Umbilical cord (tissue), 2 donors: ENCODE measurements around the gene EPC1. TPM values are rescaled to one million over a fixed set of nuclear protein-coding genes. Genes with fewer than 3 reads are reported as not detected.
"Not testable (repeated sequence)": the region's sequence is repeated elsewhere in the genome, so short reads cannot be mapped to it uniquely, and the experiment has no call there.

Experiments used
- DNase-seq: peaks from one replicate; pipeline ENCODE4 v3.0.0-alpha.2; 2015; ENCODE audit warnings: low spot score
- total RNA-seq: library from RNA; depleted of rRNA; stranded (reverse); fragments of >200 nt; gene quantifications from one replicate; pipeline ENCODE4 v1.2.3, GENCODE V29; 2014; ENCODE audit warnings: low replicate concordance; ENCODE audit not compliant: insufficient read depth

The EPC1 gene
- total RNA-seq, 1 donor from 2014 or later = 51.0 TPM

GRCh38 chr10:32372000-32372875 is 25.3 kb upstream of the EPC1 start:
- no peak for DNase-seq

- no peak for DNase-seq
Measured at GRCh38 chr10:32371101-32371500, 24.1 kb upstream of the EPC1 start.

- peak; percentile 72 for DNase-seq
Measured at GRCh38 chr10:32367793-32368453, 21.0 kb upstream of the EPC1 start.

GRCh38 chr10:32366588-32366987 is 19.6 kb upstream of the EPC1 start:
- DNase-seq = no peak

- DNase-seq = no peak
Measured at GRCh38 chr10:32366111-32366510, 19.2 kb upstream of the EPC1 start.

DNA sequence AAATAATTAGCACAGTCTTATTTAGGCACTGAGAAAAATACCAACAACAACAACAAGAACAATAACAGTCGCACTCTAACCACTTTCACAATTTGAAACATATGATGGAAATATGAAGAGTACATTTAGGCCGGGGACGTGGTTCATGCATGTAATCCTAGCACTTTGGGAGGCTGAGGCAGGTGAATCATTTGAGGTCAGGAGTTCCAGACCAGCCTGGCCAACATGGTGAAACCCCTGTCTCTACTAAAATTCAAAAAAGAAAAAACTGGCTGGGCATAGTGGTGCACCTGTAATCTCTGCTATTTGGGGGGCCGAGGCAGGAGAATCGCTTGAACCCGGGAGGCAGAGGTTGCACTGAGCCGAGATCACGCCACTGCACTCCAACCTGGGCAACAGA is 18.4 kb upstream of the EPC1 start:
- DNase-seq = not testable (repeated sequence)

DNA sequence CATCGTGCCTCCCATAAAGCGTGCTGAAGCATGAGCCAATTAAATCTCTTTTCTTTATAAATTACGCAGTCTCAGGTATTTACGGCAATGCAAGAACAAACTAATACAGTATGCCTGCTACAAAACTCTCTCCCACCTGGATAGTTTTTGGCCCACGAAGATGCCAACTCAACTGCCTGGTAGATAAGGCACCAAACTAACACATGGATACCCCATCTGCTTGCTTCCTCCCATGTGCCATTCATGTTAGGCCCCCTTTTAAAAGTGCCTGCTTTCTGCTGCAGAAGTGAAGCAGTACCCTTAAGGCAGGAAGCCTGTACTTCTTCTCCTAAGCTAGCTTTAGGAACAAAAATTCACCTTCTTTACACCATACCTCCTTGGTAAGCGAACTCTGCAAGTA is 15.6 kb upstream of the EPC1 start:
- no peak for DNase-seq

GRCh38 chr10:32360884-32361283 is 13.9 kb upstream of the EPC1 start:
- DNase-seq = no peak

DNA sequence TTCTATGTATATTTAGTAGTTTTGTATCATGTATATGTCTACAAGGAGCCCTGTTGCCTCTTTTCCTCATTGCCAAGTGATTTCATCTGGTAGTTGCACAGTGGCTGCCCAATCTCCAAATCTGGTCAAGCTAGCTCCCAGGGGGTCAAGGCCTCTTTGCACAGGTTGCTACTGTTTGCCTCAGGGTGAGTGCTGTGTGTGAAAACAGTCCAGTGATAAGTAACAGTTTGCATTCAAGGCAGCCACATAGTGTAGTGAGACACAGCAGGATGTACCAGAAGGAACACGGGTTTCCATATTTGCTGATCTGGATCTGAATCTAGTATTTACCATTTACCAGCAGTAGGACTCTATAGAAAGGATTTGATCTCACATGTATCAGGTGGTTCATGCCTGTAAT is 13.3 kb upstream of the EPC1 start:
- DNase-seq = no peak

DNA sequence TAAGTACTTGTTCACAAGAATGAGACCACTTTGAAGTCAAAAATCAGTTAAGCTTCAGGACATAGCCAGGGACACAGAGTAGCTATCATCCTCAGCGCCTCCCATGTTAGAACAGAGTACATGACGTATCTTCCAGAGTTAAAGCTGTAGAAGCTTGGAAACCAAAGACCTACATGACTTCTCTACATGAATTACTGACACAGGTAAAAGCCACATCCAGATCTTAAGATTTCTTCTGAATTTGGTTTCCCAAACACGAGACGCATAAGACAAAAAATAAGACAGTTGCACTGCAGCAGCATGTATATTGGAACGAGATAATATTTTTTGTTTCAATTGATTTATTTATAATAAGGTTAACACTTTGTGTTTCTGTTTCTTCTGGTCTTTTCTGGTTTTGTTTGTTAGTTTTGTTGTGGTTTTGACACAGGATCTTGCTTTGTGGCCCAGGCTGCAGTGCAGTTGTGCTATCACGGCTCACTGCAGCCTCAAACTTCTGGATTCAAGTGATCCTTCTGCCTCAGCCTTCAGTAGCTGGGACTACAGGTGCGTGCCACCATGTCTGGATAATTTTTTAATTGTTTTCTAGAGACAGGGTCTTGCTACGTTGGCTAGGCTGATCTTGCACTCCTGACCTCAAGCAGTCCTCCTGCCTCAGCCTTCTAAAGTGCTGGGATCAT is 10.2 kb upstream of the EPC1 start:
- no peak for DNase-seq

DNA sequence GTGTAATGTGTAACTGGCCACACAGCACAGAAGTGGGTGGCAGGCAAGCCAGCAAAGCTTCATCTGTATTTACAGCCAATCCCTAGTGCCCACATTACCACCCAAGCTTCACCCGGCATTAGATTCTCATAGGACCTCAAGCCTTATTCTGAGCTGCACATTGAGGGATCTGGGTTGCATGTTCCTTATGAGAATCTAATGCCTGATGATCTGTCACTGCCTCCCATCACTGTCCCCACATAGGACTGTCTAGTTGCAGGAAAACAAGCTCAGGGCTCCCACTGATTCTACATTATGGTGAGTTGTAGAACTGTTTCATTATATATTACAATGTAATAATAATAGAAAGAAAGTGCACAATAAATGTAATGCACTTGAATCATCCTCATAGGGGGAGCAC is 7.7 kb upstream of the EPC1 start:
- DNase-seq = not testable (repeated sequence)

DNA sequence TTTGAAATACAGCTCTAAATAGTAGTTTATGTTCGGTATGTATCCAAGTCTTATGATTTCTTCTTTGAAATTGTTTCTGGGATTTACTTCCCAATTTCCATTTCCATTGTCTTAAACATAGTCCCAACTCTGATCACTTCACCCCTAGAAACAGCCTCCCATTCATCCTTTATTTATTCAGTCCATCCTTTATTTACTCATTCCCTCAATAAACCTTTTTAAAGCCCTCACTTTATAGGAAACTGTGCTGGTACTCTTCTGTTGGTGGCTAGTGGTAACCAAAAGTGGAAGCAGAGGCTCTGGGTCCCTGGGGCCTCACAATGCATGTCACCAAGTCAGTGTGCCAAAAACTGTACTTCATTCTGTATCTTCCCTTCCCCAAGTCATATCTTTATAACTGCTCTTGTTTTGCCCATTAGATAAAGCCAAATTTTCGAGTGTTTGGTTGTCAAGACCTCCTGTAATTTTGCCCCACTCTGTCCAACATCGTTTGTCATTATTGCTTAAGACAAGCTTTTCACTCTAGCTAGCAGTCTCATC is 3.9 kb upstream of the EPC1 start:
- DNase-seq = no peak

- DNase-seq = no peak
Measured at GRCh38 chr10:32349968-32350738, 3.2 kb upstream of the EPC1 start.

DNA sequence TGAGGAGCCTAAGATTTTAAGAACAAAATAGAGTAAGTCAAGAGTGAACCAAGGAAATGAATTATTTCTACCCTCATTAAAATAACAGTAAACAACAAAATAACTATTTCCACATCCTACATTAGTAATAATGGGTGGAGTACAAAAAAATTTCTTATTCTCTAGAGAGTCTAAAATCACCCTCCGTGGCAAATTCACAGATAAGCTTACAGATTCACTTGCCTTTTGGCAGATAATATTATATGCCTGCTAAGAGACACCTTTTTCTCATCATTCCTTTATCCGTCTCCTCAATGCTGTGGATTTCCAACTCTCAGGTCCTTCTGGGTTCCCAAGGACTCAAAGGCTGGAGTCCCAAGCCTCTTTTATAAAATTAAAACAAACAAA is 2.2 kb upstream of the EPC1 start:
- DNase-seq = no peak

- no peak for DNase-seq
Measured at GRCh38 chr10:32348297-32349198, 1.6 kb upstream of the EPC1 start.

GRCh38 chr10:32347363-32348022 is 535 bp upstream of the EPC1 start:
- no peak for DNase-seq

- peak; percentile 98 for DNase-seq
Measured at GRCh38 chr10:32346134-32346550, 816 bp downstream of the EPC1 start.

DNA sequence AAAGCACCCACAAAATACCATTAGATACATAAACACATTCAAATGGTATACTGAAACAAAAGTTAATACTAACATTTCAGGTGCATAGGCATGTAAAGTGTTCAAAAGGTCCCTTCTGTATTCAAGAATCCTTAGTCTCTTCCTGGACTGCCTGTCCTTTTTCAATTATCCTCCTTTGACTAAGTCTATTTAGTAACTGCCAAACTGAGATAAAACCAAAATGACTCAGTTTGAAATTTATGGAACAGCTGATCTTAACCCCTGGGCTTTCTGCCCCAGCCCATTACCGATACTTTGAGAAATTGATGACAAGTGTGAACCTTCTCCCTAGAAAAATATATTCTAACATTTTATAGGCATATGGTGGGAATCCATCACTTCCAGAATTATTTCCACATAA is 5.4 kb downstream of the EPC1 start:
- DNase-seq = no peak

DNA sequence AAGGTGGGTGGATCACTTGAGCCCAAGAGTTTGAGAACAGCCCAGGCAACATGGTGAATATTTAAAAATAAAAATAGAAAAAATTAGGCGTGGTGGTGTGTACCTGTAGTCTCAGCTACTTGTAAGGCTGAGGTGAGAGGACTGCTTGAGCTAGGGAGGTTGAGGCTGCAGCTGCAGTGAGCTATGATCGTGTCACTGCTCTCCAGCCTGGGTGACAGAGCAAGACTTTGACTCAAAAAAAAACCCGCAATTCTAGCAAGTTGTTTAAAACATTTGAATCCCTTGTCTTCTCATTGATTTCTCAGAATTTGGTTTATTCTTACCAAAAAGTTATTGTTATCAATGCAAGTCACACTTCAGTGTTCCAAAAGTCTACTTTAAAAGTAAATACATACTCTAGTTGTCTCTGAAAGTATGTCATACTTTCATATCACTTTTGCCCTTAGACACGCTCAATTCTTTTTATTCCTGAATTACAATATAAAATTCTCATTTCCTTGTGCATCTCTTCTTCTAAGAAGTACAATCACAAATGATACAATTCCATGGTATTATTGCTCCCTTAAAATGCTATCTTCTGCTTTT is 6.3 kb downstream of the EPC1 start:
- DNase-seq = no peak

GRCh38 chr10:32338262-32338661 is 8.7 kb downstream of the EPC1 start:
- DNase-seq = no peak
